Epithelial cell of proximal tubule (primary cell): Measurements from ENCODE around the gene CD82. TPM values are rescaled to one million over a fixed set of nuclear protein-coding genes. Genes with fewer than 3 reads are reported as not detected.

Experiments used
- DNase-seq: peaks from one replicate; pipeline ENCODE4 v3.0.0-alpha.2; 2011; ENCODE audit warnings: low read depth
- H3K4me3 ChIP-seq: 2 replicates; pipeline ENCODE4 v1.5.1; 2011; ENCODE audit warnings: low read depth, mild to moderate bottlenecking, low read length
- total RNA-seq: library from RNA; depleted of rRNA; stranded (reverse); fragments of >200 nt; gene quantifications from 2 replicates; pipeline ENCODE4 v1.2.3, GENCODE V29; 2015
- TF ChIP-seq, protein P1 (sequence below): conservative IDR thresholded peaks from 2 replicates; pipeline ENCODE4 v1.5.1; 2012; ENCODE audit warnings: low read depth, mild to moderate bottlenecking, low read length

The CD82 gene
- total RNA-seq, 1 donor from 2014 or later: 14.2 TPM

DNA sequence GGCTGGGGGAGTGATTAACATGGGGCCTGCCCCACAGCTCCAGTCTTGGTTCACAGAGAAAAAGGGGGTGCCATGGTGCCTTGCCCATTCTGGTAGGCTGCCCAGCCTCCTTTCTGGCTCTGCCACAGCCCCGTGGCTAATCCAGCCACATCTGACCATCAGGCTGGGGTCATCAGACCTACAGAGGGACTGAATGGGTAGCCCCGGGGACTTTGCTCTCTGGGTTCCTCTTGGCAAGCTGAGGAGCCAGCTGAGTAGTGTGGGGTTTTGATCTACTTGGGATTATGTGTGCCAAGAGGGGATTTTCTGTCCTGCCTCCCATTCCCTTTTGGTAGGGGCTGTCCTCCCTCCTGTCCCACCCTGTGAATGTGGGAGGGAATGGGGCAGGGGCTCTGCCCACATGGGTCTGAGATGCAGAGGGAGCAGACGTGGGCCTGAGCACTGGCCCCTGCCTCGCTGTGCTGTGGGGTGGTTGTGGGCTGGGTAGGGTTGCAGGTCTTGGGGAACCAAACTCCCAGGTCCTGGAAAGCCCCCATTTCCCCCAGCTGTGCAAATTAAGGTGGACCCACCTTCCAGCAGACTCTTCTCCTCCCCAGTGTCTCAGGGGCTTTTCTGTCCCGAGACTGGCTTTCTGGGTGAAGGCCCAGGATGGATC is 32.0 kb downstream of the CD82 start:
- TF ChIP-seq, protein P1, sequence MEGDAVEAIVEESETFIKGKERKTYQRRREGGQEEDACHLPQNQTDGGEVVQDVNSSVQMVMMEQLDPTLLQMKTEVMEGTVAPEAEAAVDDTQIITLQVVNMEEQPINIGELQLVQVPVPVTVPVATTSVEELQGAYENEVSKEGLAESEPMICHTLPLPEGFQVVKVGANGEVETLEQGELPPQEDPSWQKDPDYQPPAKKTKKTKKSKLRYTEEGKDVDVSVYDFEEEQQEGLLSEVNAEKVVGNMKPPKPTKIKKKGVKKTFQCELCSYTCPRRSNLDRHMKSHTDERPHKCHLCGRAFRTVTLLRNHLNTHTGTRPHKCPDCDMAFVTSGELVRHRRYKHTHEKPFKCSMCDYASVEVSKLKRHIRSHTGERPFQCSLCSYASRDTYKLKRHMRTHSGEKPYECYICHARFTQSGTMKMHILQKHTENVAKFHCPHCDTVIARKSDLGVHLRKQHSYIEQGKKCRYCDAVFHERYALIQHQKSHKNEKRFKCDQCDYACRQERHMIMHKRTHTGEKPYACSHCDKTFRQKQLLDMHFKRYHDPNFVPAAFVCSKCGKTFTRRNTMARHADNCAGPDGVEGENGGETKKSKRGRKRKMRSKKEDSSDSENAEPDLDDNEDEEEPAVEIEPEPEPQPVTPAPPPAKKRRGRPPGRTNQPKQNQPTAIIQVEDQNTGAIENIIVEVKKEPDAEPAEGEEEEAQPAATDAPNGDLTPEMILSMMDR: no peak
- no peak for DNase-seq
- no peak overlapping the region for H3K4me3 ChIP-seq

DNA sequence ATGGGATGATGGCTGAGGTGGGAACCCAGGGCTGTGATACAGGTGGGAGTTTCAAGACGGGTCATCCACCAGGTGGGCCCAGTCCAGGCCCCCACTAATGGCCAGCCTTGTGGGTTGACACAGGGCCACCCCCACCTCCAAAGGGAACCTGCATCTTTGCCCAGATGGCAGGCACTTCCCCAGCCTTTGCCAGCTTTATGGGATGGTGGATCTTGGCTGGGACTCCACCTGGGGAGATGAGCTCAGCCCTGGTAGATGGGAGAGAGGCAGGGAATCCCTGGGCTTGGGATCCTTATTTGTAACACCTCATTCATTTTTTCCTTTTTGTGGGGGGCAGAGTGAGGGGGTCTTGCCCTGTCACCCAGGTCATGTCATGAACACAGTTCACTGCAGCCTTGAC is 33.4 kb downstream of the CD82 start:
- DNase-seq: no peak
- TF ChIP-seq, protein P1: no peak
- no peak overlapping the region for H3K4me3 ChIP-seq

DNA sequence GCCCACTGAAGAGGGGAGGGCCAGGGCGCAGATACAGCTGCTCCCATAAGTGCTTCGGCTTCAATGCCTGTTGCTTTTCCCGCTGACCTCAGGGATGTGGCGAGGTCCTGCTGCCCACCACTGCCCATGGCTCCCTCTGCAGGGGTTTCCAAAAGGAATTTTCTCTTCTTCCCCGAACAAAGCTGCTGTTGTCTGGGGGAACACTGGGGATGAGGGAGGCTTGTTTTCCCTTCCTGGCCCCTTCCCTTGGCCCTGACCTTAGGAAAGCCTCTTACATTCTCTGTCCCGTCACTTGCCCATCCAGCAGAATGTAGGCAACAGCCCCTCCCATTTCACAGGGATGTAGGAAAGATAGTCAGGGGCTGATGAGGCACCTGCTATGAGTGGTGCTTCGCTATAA is 34.8 kb downstream of the CD82 start:
- no peak for DNase-seq
- TF ChIP-seq, protein P1: no peak
- no peak overlapping the region for H3K4me3 ChIP-seq

DNA sequence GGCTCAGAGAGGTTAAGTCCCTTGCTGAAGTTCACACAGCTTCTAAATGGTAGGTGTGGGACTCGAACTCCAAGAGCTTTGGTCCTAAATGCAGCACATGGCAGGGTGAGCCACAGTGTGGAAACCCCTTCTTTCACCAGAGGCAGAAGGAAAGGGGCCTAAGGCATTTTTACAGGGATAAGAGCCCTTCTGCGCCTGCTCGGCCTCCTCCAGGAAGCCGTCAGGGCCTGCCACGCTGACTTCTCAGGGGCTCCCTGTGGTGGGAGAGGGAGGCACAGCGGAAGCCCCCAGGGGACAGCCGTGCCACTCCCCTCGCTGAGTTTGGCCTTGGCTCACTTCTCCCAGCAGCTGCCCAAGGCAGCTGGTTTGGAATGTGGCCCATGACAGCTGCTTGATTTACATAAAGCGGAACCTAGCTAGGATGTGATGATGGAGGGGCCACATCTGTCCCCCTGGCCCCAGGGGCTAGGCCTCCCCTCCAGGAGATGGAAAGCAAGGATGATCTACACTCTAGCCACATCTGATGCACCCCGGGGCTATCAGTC is 35.4 kb downstream of the CD82 start:
- H3K4me3 ChIP-seq: no peak overlapping the region
- TF ChIP-seq, protein P1: no peak
- DNase-seq: no peak

DNA sequence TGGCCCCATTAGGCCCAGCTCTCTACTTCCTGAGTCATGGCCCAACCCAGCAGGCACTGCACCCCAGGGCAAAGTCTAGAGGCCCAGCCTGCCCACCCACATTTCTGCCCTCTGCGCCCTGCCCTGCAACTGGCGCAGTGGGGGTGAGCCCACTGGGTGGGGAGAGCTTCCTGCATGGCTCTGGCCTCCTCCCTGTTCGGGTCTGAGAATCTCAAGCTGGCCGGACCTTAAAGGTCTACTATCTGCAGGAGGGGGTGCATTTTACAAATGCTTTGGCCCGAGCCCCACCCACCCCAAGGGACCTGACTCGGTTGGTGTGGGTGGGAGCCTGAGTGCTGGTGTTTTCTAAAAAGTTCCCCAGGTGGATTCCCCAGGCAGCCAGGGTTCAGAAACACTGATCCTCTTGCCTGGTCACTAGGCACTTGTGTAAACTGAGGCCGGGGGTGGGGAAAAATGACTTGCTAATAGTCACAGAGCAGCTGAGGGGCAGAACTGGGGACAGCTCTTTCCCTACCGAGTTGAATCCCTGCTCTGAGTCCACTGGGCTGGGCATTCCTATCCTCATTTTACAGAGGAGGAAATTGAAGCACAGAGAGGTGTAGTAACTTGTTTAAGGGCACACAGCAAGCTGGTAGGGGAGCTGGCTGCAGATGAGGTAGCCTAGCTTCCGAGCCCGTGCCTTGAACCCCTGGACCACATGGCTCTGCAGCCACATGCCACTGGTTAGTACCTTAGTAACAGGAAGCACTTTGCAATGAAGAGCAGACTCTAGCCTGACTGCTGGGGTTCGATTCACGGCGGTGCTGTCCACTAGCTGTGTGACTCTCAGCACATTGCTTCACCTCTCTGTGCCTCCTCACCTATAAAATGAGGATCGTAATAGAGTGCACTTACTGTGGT is 36.3 kb downstream of the CD82 start:
- H3K4me3 ChIP-seq: no peak overlapping the region
- no peak for DNase-seq
- TF ChIP-seq, protein P1: no peak

- no peak overlapping the region for H3K4me3 ChIP-seq
- TF ChIP-seq, protein P1: no peak
- no peak for DNase-seq
Measured at GRCh38 chr11:44602891-44603310, 37.4 kb downstream of the CD82 start.
